ENCODE data around the gene TMEM97.

GRCh38 chr17:28357061-28357900 lies 38.3 kb downstream of the TMEM97 start, which contains the start of gene POLDIP2:
- peak in 3 of 4 experiments; percentile 11 to 48 (median 42) for TF ChIP-seq CTCF (IDR thresholded peaks at IDR 0.05)
- peak; percentile 76 for TF ChIP-seq POLR2A (IDR thresholded peaks at IDR 0.05)
- peak; percentile 100 for TF ChIP-seq POLR2AphosphoS5 (IDR thresholded peaks at IDR 0.05)

All from prostate gland (tissue), 2 donors.